Adipocyte (in vitro differentiated cells): Measurements from ENCODE around the gene IL2RG.

Source experiments
- DNase-seq: peaks from one replicate; pipeline ENCODE4 v3.0.0-alpha.2; 2015; ENCODE audit warnings: low read depth
- H3K27me3 ChIP-seq: replicated peaks from 2 replicates; pipeline ENCODE4 v1.7.0; 2013; ENCODE audit warnings: mild to moderate bottlenecking, low read length, moderate library complexity; ENCODE audit not compliant: control insufficient read depth, insufficient read depth
- H3K36me3 ChIP-seq: 2 replicates; pipeline ENCODE4 v1.7.0; 2013; ENCODE audit warnings: low read length, mild to moderate bottlenecking, moderate library complexity; ENCODE audit not compliant: control insufficient read depth, insufficient read depth, severe bottlenecking
- H3K4me1 ChIP-seq: 2 replicates; pipeline ENCODE4 v1.7.0; 2013; ENCODE audit warnings: mild to moderate bottlenecking, low read length, moderate library complexity; ENCODE audit not compliant: control insufficient read depth, insufficient read depth
- H3K4me3 ChIP-seq: 2 replicates; pipeline ENCODE4 v1.7.0; 2013; ENCODE audit warnings: mild to moderate bottlenecking, low read length, moderate library complexity
- H3K9ac ChIP-seq: 2 replicates; pipeline ENCODE4 v1.7.0; 2013; ENCODE audit warnings: mild to moderate bottlenecking, low read length, moderate library complexity
- H3K9me3 ChIP-seq: 2 replicates; pipeline ENCODE4 v1.7.0; 2013; ENCODE audit warnings: mild to moderate bottlenecking, low read length, moderate library complexity; ENCODE audit not compliant: control insufficient read depth

Gene IL2RG

GRCh38 chrX:71111141-71111843, at the start of gene IL2RG:
IL2RG (minus strand) TSS chrX:71111577; CDS start chrX:71111539, 38 bp downstream.
- Histone ChIP-seq H3K9me3 (no peaks in the 10 kb centered on the region), H3K9ac (no peak within 1 kb of the TSS), H3K36me3 (no peaks in the 10 kb centered on the region), H3K27me3 (peaks cover 50% of the 10 kb centered on the region), H3K4me1 (no peaks in the 10 kb centered on the region), H3K4me3 (no peak within 1 kb of the TSS)
- DNase-seq = no peak

- Histone ChIP-seq H3K4me1 (no peaks in the 10 kb centered on the region), H3K4me3 (no peak overlapping the region), H3K36me3 (no peaks in the 10 kb centered on the region), H3K9ac (no peak overlapping the region), H3K27me3 (peaks cover 39% of the 10 kb centered on the region), H3K9me3 (no peaks in the 10 kb centered on the region)
- no peak for DNase-seq
These were observed 49.1 kb upstream of the IL2RG start for GRCh38 chrX:71160475-71160874.

GRCh38 chrX:71159335-71159734, 48.0 kb upstream of the IL2RG start:
- Histone ChIP-seq H3K4me1 (no peaks in the 10 kb centered on the region), H3K27me3 (peaks cover 39% of the 10 kb centered on the region), H3K4me3 (no peak overlapping the region), H3K9me3 (no peaks in the 10 kb centered on the region), H3K9ac (no peak overlapping the region), H3K36me3 (no peaks in the 10 kb centered on the region)
- DNase-seq = no peak

- Histone ChIP-seq H3K4me1 (no peaks in the 10 kb centered on the region), H3K4me3 (no peak overlapping the region), H3K36me3 (no peaks in the 10 kb centered on the region), H3K9me3 (no peaks in the 10 kb centered on the region), H3K27me3 (peaks cover 41% of the 10 kb centered on the region), H3K9ac (no peak overlapping the region)
- DNase-seq = no peak
These were observed 47.2 kb upstream of the IL2RG start for GRCh38 chrX:71158603-71159002.

GRCh38 chrX:71154641-71155040, 43.3 kb upstream of the IL2RG start:
- H3K27me3 ChIP-seq = peaks cover 50% of the 10 kb centered on the region
- H3K36me3 ChIP-seq = no peaks in the 10 kb centered on the region
- H3K4me1 ChIP-seq = no peaks in the 10 kb centered on the region
- H3K4me3 ChIP-seq = no peak overlapping the region
- H3K9ac ChIP-seq = no peak overlapping the region
- no peaks in the 10 kb centered on the region for H3K9me3 ChIP-seq
- DNase-seq = no peak

- H3K36me3 ChIP-seq = no peaks in the 10 kb centered on the region
- H3K9ac ChIP-seq = no peak overlapping the region
- peaks cover 52% of the 10 kb centered on the region for H3K27me3 ChIP-seq
- H3K4me3 ChIP-seq = no peak overlapping the region
- H3K4me1 ChIP-seq = no peaks in the 10 kb centered on the region
- no peak for DNase-seq
- H3K9me3 ChIP-seq = no peaks in the 10 kb centered on the region
These were observed 42.8 kb upstream of the IL2RG start for GRCh38 chrX:71154196-71154595.

GRCh38 chrX:71151366-71151765, 40.0 kb upstream of the IL2RG start:
- Histone ChIP-seq H3K9ac (no peak overlapping the region), H3K27me3 (peaks cover 43% of the 10 kb centered on the region), H3K36me3 (no peaks in the 10 kb centered on the region), H3K4me3 (no peak overlapping the region), H3K9me3 (no peaks in the 10 kb centered on the region), H3K4me1 (no peaks in the 10 kb centered on the region)
- DNase-seq = no peak

- Histone ChIP-seq H3K9ac (no peak overlapping the region), H3K9me3 (no peaks in the 10 kb centered on the region), H3K36me3 (no peaks in the 10 kb centered on the region), H3K4me1 (no peaks in the 10 kb centered on the region), H3K27me3 (peaks cover 24% of the 10 kb centered on the region), H3K4me3 (no peak overlapping the region)
- DNase-seq = no peak
These were observed 36.9 kb upstream of the IL2RG start for GRCh38 chrX:71148278-71148663.

- Histone ChIP-seq H3K36me3 (no peaks in the 10 kb centered on the region), H3K9me3 (no peaks in the 10 kb centered on the region), H3K9ac (no peak overlapping the region), H3K27me3 (peaks cover 19% of the 10 kb centered on the region), H3K4me1 (no peaks in the 10 kb centered on the region), H3K4me3 (no peak overlapping the region)
- no peak for DNase-seq
These were observed 36.3 kb upstream of the IL2RG start for GRCh38 chrX:71147496-71148277.

GRCh38 chrX:71144651-71145050, 33.3 kb upstream of the IL2RG start, which contains the start of gene NLGN3:
NLGN3 (plus strand) TSS chrX:71144841; CDS start chrX:71147750, 2,909 bp downstream.
- Histone ChIP-seq H3K27me3 (peaks cover 10% of the 10 kb centered on the region), H3K36me3 (peaks cover 11% of the 10 kb centered on the region), H3K4me3 (no peak within 1 kb of the TSS), H3K9ac (no peak within 1 kb of the TSS), H3K9me3 (no peaks in the 10 kb centered on the region), H3K4me1 (no peaks in the 10 kb centered on the region)
- DNase-seq = no peak

GRCh38 chrX:71143508-71143907, 32.1 kb upstream of the IL2RG start:
- Histone ChIP-seq H3K36me3 (peaks cover 20% of the 10 kb centered on the region), H3K27me3 (peaks cover 8% of the 10 kb centered on the region), H3K9ac (no peak overlapping the region), H3K4me1 (no peaks in the 10 kb centered on the region), H3K4me3 (no peak overlapping the region), H3K9me3 (no peaks in the 10 kb centered on the region)
- DNase-seq = no peak
